ENCODE data around the gene PDE1C.
"Not testable (repeated sequence)": the region's sequence is repeated elsewhere in the genome, so short reads cannot be mapped to it uniquely, and the experiment has no call there.

PDE1C gene

DNA sequence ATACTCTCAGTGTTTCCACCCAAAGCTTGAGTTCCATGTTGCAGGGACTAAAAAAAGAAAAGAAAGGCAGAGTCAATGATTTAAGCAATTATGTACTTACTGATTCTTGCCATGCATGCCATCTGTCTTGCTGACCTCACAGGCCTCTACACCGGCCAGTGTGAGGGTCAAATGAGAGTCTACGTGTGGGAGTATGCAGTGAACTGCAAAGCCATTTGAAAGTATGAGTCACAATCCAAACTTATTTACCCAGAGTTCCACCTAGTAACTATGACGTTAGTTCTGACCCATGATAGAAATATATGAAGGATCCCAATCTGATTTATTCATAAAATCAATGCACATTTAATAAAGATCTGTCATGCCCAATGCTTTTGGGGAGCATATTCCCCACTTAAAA, 26.5 kb downstream of the PDE1C start:
- DNase-seq (ENCODE audit: low read depth): no peak

DNA sequence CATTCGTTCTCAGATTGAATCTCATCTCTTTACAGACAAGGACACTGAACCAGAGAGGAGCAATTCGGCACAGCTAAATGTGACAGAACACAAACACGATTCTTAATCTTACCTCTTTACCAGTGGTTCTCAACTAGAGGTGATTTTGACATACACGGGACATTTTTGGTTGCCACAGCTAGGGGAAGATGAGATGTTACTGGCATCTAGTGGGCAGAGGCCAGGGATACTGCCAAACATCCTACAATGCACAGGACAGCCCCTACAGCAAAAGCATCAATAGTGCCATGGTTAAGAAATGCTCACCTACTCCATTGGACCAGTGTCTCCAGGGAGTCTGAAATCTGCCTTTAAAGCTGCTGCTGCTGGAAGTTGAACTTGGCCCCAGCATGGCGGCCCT, 27.3 kb downstream of the PDE1C start:
- DNase-seq (ENCODE audit: low read depth): no peak

- no peak for DNase-seq (ENCODE audit: low read depth)
These were observed 31.0 kb downstream of the PDE1C start for GRCh38 chr7:32039000-32039756.

DNA sequence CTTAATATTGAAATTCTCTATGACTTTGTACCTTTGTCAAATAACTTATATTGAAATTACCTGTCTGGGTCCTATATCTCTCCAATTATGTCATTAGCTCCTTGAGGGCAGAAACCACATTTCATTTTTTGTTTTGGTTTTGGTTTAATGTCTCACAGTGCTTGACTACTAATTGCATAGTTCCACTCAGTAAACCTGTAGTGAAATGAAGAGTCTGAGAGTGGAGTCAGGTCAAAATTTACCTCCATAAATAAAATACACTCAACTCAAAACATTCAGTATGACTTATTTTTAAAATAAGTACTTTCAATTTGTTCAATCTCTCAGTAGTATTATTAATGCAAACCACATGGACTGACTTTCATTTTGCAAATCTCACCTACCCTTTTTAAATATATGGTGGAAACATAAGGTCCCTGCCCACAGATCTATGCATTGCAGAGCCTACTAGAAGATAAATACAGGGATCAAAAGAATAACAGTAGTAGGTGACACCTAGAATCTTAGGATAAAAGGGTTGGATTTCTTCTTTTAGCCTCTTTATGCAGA, 32.5 kb downstream of the PDE1C start:
- DNase-seq (ENCODE audit: low read depth): no peak

DNA sequence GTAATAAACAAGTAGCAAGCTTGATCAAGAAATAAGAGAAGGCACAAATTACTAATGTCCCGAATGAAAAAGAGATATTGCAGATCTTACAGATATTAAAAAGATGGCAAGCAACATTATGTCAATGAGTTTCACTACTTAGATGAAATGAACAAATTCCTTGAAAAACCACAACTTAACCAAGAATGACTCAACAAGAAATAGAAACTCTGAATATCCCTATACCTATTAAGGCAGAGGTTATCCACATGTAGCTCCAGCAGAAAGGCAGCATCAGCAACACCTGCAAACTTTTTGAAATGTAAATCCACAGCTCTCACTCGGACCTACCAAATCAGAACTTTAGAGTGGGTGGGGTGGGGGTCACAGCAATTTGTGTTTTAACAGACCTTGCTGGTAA, 33.6 kb downstream of the PDE1C start:
- DNase-seq (ENCODE audit: low read depth): no peak

DNA sequence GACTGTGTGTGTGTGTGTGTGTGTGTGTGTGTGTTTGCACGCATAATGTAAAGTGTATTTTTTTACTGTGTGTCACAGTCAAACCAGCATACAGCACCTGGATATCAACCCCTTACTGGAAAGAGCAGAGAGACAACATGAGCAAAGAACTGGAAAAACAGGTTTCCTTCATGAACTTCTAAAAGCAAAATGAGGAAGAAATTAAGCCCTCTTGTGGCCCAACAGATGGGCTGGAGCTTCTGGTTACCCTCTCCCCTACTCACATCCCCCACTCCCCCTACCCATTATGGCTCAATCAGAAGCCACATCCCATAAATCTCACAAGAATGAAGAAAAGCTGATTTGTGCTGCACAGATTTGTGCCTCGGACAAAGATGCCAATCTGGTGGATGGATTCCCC, 36.2 kb downstream of the PDE1C start:
- no peak for DNase-seq (ENCODE audit: low read depth)

GRCh38 chr7:32033006-32033405, 37.2 kb downstream of the PDE1C start:
- no peak for DNase-seq (ENCODE audit: low read depth)

GRCh38 chr7:32032211-32032610, 38.0 kb downstream of the PDE1C start:
- no peak for DNase-seq (ENCODE audit: low read depth)

- DNase-seq (ENCODE audit: low read depth): no peak
These were observed 39.1 kb downstream of the PDE1C start for GRCh38 chr7:32030904-32031692.

DNA sequence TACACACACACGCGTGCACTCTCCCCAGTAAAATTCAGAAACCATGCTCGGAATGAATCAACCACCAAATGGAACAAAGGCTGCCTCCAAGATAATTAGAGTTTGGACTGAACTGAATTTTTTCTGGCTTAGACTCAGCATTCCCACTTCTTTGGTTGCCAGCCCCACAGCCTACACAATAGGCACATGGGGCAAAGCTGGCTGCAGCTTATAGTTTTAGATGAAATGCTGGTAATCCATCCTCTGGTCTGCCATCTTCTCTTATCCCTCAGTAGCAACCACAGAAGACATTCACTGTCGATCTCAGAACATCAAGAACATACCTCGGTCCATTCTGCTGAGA, 44.2 kb downstream of the PDE1C start:
- DNase-seq (ENCODE audit: low read depth): no peak

DNA sequence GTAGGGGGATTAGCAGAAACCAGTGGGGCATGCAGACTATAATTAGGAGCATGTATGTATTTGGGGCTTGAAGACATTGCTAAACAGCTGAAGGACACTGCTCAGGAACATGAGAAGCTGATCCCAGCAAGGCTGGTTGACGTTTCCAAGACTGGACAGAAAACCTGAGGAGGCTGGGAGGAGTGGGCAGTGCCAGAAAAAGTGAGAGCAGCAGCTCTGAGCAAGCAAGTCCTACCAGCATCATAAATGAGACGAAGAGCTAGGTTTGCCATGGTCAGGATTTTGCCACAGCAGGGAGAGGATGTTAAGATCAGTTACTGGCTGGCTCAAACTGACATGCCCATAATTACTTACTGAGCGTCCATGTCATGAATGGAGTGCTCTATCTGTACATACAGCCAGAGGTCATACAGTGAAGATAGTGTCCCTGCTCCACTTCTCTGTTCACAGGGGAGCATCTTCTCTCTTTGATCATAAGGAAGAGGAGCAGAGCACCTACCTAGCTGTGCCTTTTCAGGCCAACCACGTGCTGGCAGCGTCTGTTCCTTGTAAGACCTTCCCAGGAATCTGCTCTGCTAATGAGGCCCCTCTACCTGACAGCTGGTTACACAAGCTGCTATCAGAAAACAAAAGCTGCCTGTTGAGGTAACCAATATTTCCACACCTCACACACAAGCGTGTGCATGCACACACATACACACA, 44.7 kb downstream of the PDE1C start:
- no peak for DNase-seq (ENCODE audit: low read depth)

DNA sequence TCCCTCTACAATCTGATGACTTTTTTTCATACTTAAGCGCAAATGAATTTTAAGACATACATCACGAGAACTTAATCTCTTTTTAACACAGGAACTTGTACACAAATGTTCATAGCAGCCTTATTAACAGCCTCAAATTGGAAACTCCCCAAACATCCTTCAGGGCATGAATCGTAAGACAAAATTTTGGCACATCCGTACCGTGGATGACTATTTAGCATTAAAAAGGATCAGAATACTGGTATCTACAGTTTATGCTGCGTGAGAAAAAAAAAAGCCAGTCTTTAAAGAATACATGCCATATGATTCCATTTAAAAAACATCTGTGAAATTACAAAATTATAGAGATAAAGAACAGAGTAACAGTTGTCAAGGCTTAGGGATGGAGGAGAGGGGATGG, 46.8 kb downstream of the PDE1C start:
- DNase-seq (ENCODE audit: low read depth): no peak

GRCh38 chr7:32022966-32023365, 47.2 kb downstream of the PDE1C start:
- no peak for DNase-seq (ENCODE audit: low read depth)

- no peak for DNase-seq (ENCODE audit: low read depth)
These were observed 49.6 kb downstream of the PDE1C start for GRCh38 chr7:32020551-32021159.

- no peak for DNase-seq (ENCODE audit: low read depth)
These were observed 51.2 kb downstream of the PDE1C start for GRCh38 chr7:32018845-32019578.

GRCh38 chr7:32015133-32015532, 55.1 kb downstream of the PDE1C start:
- no peak for DNase-seq (ENCODE audit: low read depth)

DNA sequence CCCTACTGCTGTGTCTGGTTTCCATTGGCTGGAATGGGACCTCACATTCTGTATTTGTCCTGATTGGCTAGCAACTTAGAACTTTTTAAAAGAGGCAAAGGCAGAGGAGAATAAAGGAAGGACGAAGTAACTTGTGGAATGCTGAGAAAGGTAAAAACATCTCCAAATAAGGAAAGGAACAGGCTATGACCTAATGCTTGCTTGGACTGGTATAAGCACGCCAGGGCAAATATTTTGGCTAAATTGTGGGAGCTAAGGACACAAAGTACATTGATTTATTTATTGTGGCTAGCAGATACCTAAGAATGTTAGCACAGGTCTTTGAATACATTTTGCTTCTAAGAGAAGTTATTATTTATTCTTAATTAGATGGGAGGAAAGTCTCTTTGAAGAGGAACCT, 56.7 kb downstream of the PDE1C start:
- not testable (repeated sequence) for DNase-seq (ENCODE audit: low read depth)

DNA sequence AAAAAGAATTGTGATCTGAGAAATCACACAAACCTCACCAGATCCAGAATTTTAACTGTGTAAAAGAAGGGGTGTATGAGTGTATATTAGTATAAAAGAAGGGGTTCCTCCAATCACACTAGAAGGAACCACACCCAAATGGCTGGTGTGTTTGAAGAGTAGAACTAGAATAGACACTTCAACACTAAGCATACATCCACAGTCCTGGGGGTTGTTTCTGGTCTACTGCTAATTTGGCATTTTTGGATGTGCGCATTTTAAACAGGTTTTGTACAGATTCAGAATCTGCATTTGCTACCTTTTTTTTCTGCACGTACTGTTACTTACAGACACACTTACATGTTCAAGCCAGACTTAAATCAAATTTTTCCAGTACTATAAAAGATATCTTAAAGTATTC, 64.6 kb downstream of the PDE1C start:
- no peak for DNase-seq (ENCODE audit: low read depth)

GRCh38 chr7:32001948-32002347, 68.3 kb downstream of the PDE1C start:
- DNase-seq (ENCODE audit: low read depth): no peak

DNA sequence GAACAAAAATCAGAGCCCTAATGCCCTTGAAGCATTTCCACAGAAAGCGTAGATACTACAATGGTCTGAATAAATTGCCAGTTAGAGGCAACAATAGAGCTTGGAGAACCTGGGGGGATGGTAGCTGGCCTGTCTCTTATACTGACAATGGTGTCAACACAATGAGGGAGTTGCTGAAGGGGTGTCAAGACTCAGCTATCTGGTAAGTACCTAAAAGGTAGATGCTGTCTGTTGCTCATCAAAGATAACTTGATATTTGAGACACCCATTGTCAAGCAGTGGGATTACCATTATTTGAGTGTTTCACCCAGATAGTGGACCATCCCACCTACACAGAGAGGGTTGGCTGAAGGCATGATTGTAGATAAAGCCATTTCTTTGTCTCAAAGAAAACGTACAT, 72.8 kb downstream of the PDE1C start:
- DNase-seq (ENCODE audit: low read depth): no peak

GRCh38 chr7:31995134-31995533, 75.1 kb downstream of the PDE1C start:
- no peak for DNase-seq (ENCODE audit: low read depth)

- DNase-seq (ENCODE audit: low read depth): no peak
These were observed 78.4 kb downstream of the PDE1C start for GRCh38 chr7:31991846-31992245.

Measured in activated T-cell treated with anti-CD3 and anti-CD28 coated beads for 48 hours (primary cell).